HG02840 (cell line): Measurements from ENCODE around the gene USH1G.
"Not testable (repeated sequence)": the region's sequence is repeated elsewhere in the genome, so short reads cannot be mapped to it uniquely, and the experiment has no call there.

ENCODE experiments used
- ATAC-seq: cut with Tn5 transposase; IDR thresholded peaks from one replicate; pipeline ENCODE4 v1.9.1; 2021; ENCODE audit warnings: mild to moderate bottlenecking, moderate library complexity, moderate number of reproducible peaks; ENCODE audit not compliant: unreplicated experiment, low FRiP score

The USH1G gene

GRCh38 chr17:74935585-74936469 lies 12.8 kb upstream of the USH1G start, which contains the start of gene OTOP3:
Gene OTOP3 (plus strand): TSS chr17:74935898. CDS start chr17:74935922, 24 bp downstream.
- ATAC-seq: no peak

GRCh38 chr17:74935048-74935447 lies 12.0 kb upstream of the USH1G start:
- ATAC-seq: no peak

GRCh38 chr17:74930535-74931036 lies 7.5 kb upstream of the USH1G start:
- ATAC-seq: no peak

- no peak for ATAC-seq
These were observed 5.7 kb upstream of the USH1G start for GRCh38 chr17:74928786-74929185.

- ATAC-seq: no peak
These were observed 2.2 kb upstream of the USH1G start for GRCh38 chr17:74925242-74925641.

- no peak for ATAC-seq
These were observed 1.3 kb upstream of the USH1G start, which contains the start of gene OTOP2 for GRCh38 chr17:74924250-74924948. Gene OTOP2 (plus strand): TSS chr17:74924273. CDS start chr17:74924633, 360 bp downstream.

- no peak for ATAC-seq
These were observed 639 bp upstream of the USH1G start for GRCh38 chr17:74923538-74924249.

GRCh38 chr17:74922172-74922571 lies 883 bp downstream of the USH1G start:
- ATAC-seq: no peak

- no peak for ATAC-seq
These were observed 1.3 kb downstream of the USH1G start for GRCh38 chr17:74921769-74922168.

GRCh38 chr17:74921026-74921681 lies 1.9 kb downstream of the USH1G start:
- ATAC-seq: no peak

GRCh38 chr17:74920642-74921025 lies 2.4 kb downstream of the USH1G start:
- ATAC-seq: no peak

GRCh38 chr17:74920306-74920620 lies 2.8 kb downstream of the USH1G start:
- no peak for ATAC-seq

GRCh38 chr17:74919440-74920305 lies 3.4 kb downstream of the USH1G start:
- no peak for ATAC-seq

GRCh38 chr17:74918906-74919305 lies 4.1 kb downstream of the USH1G start:
- no peak for ATAC-seq

GRCh38 chr17:74917430-74917829 lies 5.6 kb downstream of the USH1G start:
- ATAC-seq: no peak

- no peak for ATAC-seq
These were observed 6.2 kb downstream of the USH1G start for GRCh38 chr17:74916851-74917199.

- ATAC-seq: no peak
These were observed 6.8 kb downstream of the USH1G start for GRCh38 chr17:74916136-74916850.

GRCh38 chr17:74911423-74911822 lies 11.6 kb downstream of the USH1G start:
- not testable (repeated sequence) for ATAC-seq

- ATAC-seq: not testable (repeated sequence)
These were observed 14.0 kb downstream of the USH1G start for GRCh38 chr17:74909097-74909496.
